ENCODE data around the gene CCDC117. TPM values are rescaled to one million over a fixed set of nuclear protein-coding genes. Genes with fewer than 3 reads are reported as not detected.

CCDC117 gene, protein sequence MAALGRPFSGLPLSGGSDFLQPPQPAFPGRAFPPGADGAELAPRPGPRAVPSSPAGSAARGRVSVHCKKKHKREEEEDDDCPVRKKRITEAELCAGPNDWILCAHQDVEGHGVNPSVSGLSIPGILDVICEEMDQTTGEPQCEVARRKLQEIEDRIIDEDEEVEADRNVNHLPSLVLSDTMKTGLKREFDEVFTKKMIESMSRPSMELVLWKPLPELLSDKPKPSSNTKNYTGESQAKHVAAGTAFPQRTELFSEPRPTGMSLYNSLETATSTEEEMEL
- total RNA-seq = 20.1 and 27.5 TPM in 2 replicates

DNA sequence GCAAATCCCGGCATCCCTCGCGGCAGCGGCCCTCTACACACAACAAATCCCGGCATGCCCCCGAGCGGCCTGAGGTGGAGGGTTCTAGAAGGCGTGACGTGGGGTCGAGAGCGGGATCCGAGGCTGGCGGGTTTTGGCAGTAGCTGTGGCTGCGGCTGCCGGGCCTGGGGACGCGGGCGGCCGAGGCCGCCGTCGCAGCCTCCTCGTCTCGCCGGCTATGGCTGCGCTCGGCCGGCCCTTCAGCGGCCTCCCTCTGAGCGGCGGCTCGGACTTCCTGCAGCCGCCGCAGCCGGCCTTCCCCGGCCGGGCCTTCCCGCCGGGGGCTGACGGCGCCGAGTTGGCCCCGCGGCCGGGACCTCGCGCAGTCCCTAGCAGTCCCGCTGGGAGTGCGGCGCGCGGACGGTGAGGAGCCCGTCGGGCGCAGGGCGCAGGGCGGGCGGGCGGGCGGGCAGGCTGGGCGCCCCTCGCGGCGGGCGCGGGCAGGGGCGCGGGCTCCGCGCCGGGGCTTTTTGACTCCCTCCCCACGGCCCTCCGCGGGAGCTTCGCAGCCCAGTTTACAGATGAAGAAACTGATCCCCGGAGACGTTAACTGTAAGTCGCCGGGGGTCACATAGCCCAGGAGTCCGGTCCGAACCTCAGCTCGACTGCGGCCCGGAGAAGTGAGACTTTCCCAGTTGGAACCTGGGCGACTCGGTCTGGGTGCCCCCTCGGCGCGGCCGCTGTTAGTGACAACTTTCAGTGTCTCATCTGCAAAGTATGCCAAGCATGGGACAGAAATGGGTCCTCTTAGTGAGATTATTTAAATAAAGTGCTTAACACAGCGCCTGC lies at the start of gene CCDC117:
CCDC117 (plus strand) TSS at position 63 of the 828 bp plus-strand sequence; CDS start at position 218, 155 bp downstream.

DNA sequence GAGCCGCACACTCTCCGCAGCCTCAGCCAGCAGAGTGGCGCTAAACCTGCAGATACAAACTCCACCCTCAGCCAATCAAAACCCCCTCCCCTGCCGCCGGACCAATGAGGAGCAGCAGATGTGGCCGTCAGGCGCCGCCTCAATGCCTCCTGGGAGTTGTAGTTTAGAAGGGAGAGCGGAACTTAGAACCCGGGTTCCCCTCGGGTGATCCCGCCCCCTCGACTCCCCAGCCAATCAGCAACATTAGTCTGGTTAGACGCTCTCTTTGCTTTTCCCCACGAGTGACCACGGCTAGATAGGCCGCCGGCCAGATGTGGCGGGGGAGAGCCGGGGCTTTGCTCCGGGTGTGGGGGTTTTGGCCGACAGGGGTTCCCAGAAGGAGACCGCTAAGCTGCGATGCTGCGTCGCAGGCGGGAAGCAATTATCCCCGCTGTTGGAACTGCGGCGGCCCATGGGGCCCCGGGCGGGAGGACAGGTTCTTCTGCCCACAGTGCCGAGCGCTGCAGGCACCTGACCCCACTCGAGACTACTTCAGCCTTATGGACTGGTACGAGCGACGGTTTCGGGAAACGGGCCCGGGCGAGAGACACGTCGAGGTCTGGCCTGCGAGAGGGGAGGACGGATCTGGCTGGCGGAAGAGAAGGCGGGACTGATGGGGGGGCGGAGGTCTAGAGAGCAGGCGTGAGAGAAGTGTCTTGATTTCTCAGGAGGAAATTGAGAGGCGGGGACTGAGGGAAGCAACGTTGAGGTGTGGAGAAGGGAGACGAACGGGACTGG lies 30.5 kb upstream of the CCDC117 start, which contains the start of the genes CHEK2 and HSCB:
CHEK2 (minus strand) TSS at position 36 of the 777 bp plus-strand sequence. CDS start 7,099 bp downstream, outside the sequence.
HSCB (plus strand) TSS at position 255 of the 777 bp plus-strand sequence; CDS start at position 312, 57 bp downstream.

DNA sequence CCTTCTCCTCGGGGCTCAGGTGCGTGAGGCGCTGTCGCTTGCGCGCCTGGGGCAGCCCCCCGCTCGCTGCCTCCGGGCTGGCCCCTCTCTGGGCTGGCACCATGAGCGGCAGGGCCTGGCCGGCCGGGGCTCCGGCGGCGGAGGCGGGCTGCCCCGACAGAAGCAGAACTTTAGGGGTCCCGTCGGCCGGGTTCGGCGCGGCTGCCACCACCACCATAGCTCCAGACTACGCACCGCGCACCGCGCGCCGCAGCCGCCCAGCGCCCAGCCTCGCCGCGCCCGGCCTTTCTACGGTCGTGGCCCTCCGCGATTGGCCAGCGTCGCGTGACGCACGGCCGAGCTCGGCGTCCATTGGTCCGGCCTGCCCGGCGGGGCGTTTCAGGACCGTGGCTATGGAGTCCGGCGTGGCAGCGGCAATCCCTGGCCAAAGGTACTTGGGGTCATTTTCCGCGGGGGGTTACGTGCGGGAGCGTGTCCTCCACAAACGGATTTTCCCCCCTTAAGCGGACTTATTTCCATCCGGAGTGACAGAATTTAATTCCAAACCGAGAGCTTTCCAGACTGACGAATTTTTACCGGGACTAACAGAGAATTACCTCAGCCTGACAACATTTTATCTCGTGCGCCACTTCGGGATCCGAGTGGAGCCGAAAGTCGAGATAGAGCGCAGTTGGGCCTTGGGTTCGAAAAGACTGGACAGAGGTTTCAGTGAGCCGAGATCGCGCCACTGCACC lies 28.0 kb downstream of the CCDC117 start, which contains the start of gene XBP1:
XBP1 (minus strand) TSS at position 262 of the 734 bp plus-strand sequence.

Small RNAs within 50 kb of the gene (small RNA-seq; reads per million reads assigned to genes)
- not detected for gene Z93930.1 (ENCODE audit: low replicate concordance)

Other genes starting within 250 kb of the CCDC117 start
- 21.5 and 29.3 TPM in 2 replicates for gene TTC28, start 92.9 kb upstream of the CCDC117 start, total RNA-seq
- 12.0 and 13.7 TPM in 2 replicates for gene CHEK2, start 30.9 kb upstream of the CCDC117 start, total RNA-seq
- gene HSCB, start 30.7 kb upstream of the CCDC117 start, total RNA-seq = 17.5 and 29.1 TPM in 2 replicates
- gene XBP1, start 27.9 kb downstream of the CCDC117 start, total RNA-seq = 211 and 410 TPM in 2 replicates
- gene ZNRF3, start 110.9 kb downstream of the CCDC117 start, total RNA-seq = 3.3 and 5.6 TPM in 2 replicates

Data from placental pericyte (primary cell).